Activated CD4-positive, alpha-beta T cell treated with anti-CD3 and anti-CD28 coated beads for 36 hours (primary cell): Measurements from ENCODE around the gene LIMS2. TPM values are rescaled to one million over a fixed set of nuclear protein-coding genes. Genes with fewer than 3 reads are reported as not detected.

ENCODE experiments used
- ATAC-seq: fragments of 200-7000 bp; cut with Tn5 transposase; one replicate; pipeline ENCODE4 v1.10.0; 2021; ENCODE audit warnings: mild to moderate bottlenecking, moderate library complexity
- CTCF ChIA-PET: fragments of 350-600 bp; sonication (Branson Sonifier 250); formaldehyde crosslinking; loops from one replicate; lab custom pipeline; 2021; ENCODE audit warnings: antibody characterized with exemption; lab: Charles Lee
- POLR2A ChIA-PET: fragments of 350-600 bp; sonication (Branson Sonifier 250); formaldehyde crosslinking; loops from one replicate; lab custom pipeline; 2021; ENCODE audit warnings: antibody characterized with exemption, inconsistent platforms; lab: Charles Lee
- DNase-seq: peaks from one replicate; pipeline ENCODE4 v3.0.0-alpha.2; 2020
- H3K27ac Mint-ChIP-seq: one replicate; pipeline ENCODE4 v1.8.0; 2021; ENCODE audit warnings: mixed read lengths
- H3K27me3 Mint-ChIP-seq: one replicate; pipeline ENCODE4 v1.8.0; 2021; ENCODE audit warnings: mixed read lengths
- H3K36me3 Mint-ChIP-seq: one replicate; pipeline ENCODE4 v1.8.0; 2021; ENCODE audit warnings: low read depth, mixed read lengths
- H3K4me1 Mint-ChIP-seq: one replicate; pipeline ENCODE4 v1.8.0; 2021; ENCODE audit warnings: mixed read lengths
- H3K4me3 Mint-ChIP-seq: one replicate; pipeline ENCODE4 v1.8.0; 2021; ENCODE audit warnings: mild to moderate bottlenecking, moderate library complexity, mixed read lengths
- H3K9me3 Mint-ChIP-seq: one replicate; pipeline ENCODE4 v1.8.0; 2021; ENCODE audit warnings: low read depth, mixed read lengths
- intact Hi-C, 2 experiments: fragments of 100-400 bp; cut with DNase I in 1 of 2; cut with micrococcal nuclease in 1 of 2; formaldehyde crosslinking; loops; one replicate each; pipeline versions ENCODE4 v1.14.2 to v1.15.1; 2022 to 2024; cut with DNase I, micrococcal nuclease
- total RNA-seq, 2 experiments: library from RNA; stranded (reverse); gene quantifications; one replicate each; pipeline ENCODE4 v1.2.3, GENCODE V29; 2021

Gene LIMS2
- total RNA-seq, 2 experiments from 2014 or later = 16.4 to 19.3 TPM

DNA sequence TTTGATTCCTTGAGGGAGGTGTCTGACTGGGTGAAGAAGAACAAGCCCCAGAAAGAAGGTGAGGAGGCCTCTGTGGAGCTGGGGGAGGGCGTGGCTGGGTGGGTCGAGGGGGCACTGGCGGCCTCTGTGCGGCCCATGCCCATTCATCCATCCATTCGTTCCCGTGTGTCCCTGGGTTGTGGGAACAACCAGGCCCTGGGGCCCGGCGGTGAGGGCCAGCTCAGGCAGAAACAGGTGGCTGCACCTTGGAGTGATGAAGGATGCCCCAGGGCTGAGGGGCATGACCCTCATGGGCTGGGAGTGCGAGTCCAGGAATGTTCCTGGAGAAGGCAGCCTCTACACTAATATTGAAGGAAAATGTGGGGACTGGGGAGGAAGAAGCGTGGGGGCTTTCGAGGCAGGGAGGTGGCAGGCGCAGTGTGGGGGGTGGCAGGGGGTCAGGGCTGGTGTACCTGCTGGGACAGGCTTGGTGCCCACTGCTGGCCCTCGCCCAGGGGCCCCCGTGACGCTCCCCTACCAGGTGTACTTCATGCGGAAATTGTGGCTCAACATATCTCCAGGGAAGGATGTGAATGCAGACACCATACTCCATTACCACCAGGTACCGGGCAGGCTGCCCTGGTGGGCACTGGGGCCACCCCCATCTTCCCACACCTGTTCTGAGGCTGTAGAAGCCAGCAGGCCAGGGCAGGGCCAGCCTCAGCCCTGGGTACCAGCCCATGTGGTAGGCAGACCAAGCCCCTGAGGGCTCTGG, 40.5 kb downstream of the LIMS2 start:
- H3K27ac Mint-ChIP-seq = no peak overlapping the region
- no peak overlapping the region for H3K4me3 Mint-ChIP-seq
- DNase-seq (no peak), ATAC-seq (no peak)
- H3K4me1 Mint-ChIP-seq = peaks cover 50% of the 10 kb centered on the region
- no peaks in the 10 kb centered on the region for H3K27me3 Mint-ChIP-seq
- H3K36me3 Mint-ChIP-seq = peaks cover 2% of the 10 kb centered on the region
- POLR2A ChIA-PET = no interaction called here
- intact Hi-C loops = no loop called here
- CTCF ChIA-PET = no interaction called here
- no peaks in the 10 kb centered on the region for H3K9me3 Mint-ChIP-seq

DNA sequence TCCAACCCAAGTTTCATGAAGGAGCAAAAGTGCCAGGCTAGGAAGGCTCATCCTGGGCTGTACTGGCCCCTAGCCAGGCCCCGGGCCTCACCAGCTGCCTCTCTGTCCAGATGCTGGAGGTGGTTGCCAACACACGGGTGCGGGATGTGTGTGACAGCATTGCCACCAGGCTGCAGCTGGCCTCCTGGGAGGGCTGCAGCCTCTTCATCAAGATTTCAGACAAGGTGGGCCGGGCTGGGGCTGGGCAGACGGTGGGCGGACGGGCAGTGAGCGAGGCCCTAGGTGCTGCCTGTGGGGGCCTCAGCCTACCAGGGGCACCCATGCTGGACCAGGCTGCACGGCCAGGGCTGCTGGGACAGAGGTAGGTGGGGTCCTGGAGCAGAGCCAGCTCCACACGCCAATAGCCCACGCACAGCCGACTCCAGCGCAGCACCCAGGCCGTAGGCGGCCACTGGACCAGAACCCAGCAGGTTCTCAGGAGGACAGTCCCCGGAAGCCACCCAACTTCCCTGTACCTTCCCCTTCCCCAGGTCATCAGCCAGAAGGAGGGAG, 41.2 kb downstream of the LIMS2 start:
- intact Hi-C loops = no loop called here
- DNase-seq = no peak
- ChIA-PET POLR2A (no interaction called here), CTCF (no interaction called here)
- Mint-ChIP-seq H3K4me3 (no peak overlapping the region), H3K9me3 (no peaks in the 10 kb centered on the region), H3K4me1 (peaks cover 43% of the 10 kb centered on the region), H3K27me3 (no peaks in the 10 kb centered on the region), H3K27ac (peak overlapping the region; percentile 42), H3K36me3 (peaks cover 2% of the 10 kb centered on the region)
- ATAC-seq = no peak

DNA sequence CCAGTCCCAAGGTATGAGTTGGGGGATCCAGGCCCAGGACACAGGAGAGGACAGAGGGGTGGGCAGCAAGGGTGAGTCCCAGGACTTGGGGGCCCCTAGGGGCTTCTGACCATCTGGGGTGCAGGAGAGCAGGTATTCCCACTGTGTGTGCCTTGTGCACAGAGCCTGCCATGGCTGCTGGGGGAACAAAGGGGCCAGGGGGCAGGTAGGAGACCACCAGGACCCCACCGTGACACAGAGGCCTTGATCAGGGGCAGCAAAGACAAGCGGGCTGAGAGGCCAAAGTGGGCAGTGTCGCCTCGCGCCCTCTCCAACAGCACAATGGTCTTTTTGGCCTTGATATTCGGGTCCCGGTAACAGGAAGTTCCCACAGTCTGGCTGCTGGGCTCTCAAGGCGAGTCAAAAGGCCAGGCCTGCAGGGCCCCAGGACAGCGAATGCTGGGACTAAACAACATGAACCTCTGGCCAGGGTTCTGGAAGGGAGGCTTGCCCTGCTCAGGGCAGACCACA, 41.7 kb downstream of the LIMS2 start:
- ChIA-PET CTCF (no interaction called here), POLR2A (no interaction called here)
- Mint-ChIP-seq H3K4me1 (peaks cover 38% of the 10 kb centered on the region), H3K9me3 (no peaks in the 10 kb centered on the region), H3K4me3 (no peak overlapping the region), H3K27me3 (no peaks in the 10 kb centered on the region), H3K27ac (peak overlapping the region; percentile 63), H3K36me3 (no peaks in the 10 kb centered on the region)
- ATAC-seq (no peak), DNase-seq (no peak)
- intact Hi-C loops = no loop called here

DNA sequence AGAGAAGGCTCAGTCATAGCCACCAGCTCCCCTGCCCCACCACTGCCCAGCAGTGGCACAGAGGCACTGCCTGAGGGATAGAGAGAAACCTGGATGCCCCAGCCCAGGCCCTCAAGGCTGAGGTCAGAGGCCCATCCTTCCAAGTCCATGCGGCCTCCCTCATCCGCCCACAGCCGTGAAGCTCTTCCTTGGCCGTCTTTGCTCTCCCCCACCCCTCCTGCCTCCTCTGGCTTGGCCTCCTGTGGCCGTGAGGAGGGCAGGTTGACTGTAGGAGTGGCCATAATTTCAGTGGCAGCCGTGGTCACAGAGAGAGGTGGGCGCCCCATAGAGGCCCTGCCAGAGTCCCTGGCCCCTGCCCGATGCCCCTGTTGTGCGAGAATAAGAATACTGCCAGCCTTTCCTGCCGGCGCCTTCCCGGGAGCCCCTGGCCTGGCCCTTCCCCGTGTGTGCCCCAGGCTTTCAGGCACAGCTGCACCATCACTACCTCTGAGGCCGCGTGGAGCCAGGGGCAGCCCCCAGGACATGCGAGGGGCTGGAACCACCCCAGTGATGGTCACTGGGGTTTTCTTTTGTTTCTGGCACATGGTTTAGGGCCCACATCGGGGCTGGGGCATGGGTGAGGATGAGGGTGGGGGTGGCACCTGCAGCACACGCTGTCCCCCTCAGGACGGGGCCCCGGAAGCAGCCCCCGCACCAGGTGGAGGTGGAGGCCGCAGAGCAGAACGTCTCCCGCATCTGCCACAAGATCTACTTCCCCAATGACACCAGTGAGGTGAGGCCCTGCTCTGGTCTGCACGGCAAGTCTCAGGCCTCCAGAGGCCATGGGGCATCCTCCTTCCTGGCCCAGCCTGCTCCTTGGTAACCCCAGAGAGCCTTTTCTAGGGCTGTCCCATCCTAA, 42.5 kb downstream of the LIMS2 start:
- DNase-seq (no peak), ATAC-seq (peak; percentile 47)
- CTCF ChIA-PET = interaction anchor here (1.0 kb wide), 1 partner anchor 19 kb away, joined by 4 read pairs; no protein-coding TSS in a partner anchor
- H3K9me3 Mint-ChIP-seq = no peaks in the 10 kb centered on the region
- H3K27ac Mint-ChIP-seq = peak overlapping the region; percentile 63
- H3K4me1 Mint-ChIP-seq = peaks cover 31% of the 10 kb centered on the region
- no peaks in the 10 kb centered on the region for H3K27me3 Mint-ChIP-seq
- POLR2A ChIA-PET = interaction anchor here (1.1 kb wide), 1 partner anchor 106 kb away, joined by 4 read pairs; no protein-coding TSS in a partner anchor
- no peak overlapping the region for H3K4me3 Mint-ChIP-seq
- intact Hi-C loops = no loop called here
- no peaks in the 10 kb centered on the region for H3K36me3 Mint-ChIP-seq

DNA sequence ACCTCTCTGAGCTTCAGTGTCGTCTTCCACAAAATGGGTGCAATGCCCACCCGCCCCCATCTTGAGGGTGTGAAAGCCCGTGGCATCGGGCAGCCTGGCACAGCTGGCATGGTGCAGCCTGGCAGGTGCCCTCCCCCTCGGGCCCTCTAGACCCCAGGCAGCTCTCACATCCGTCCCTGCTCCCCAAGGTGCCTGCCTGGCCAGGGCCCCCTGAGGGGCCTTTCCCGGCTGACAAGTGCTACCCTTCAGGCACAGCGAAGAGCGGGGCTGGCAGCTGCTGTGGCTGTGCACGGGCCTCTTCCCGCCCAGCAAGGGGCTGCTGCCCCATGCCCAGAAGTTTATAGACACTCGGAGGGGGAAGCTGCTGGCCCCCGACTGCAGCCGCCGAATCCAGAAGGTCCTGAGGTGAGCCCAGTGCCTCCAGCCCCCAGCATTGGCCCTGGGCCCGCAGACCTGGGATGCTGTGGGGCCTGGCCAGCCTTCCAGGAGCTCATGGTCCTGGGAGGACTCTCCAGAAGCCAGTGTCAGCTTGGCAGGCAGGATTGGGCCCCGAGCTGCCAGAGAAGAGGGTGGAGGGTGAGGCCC, 43.2 kb downstream of the LIMS2 start:
- Mint-ChIP-seq H3K36me3 (no peaks in the 10 kb centered on the region), H3K27ac (no peak overlapping the region), H3K4me3 (no peak overlapping the region), H3K27me3 (no peaks in the 10 kb centered on the region), H3K4me1 (peaks cover 25% of the 10 kb centered on the region), H3K9me3 (no peaks in the 10 kb centered on the region)
- ATAC-seq (no peak), DNase-seq (no peak)
- ChIA-PET POLR2A (interaction anchor here (1.1 kb wide), 1 partner anchor 105 kb away, joined by 4 read pairs; no protein-coding TSS in a partner anchor), CTCF (interaction anchor here (1.0 kb wide), 1 partner anchor 18 kb away, joined by 4 read pairs; no protein-coding TSS in a partner anchor)
- intact Hi-C loops = no loop called here

DNA sequence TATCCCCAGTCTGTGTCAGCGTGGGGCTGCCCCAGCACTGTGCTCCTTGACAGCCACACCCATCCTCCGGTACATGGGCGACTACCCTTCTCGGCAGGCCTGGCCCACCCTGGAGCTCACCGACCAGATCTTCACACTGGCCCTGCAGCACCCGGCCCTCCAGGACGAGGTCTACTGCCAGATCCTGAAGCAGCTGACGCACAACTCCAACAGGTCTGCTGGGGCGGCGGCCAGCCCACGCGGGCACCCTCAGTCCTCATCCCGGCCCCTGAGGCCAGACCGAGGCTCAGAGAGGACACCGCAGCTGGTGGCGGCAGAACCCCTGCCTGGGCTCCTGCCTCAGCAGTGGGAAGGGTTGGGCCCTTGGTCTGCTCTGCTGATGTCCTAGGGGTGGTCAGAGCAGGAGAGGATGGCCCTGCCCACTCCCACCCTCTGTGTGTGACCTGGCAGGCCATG, 43.8 kb downstream of the LIMS2 start:
- ATAC-seq (no peak), DNase-seq (no peak)
- H3K27ac Mint-ChIP-seq = no peak overlapping the region
- H3K4me3 Mint-ChIP-seq = no peak overlapping the region
- intact Hi-C loops = no loop called here
- H3K4me1 Mint-ChIP-seq = peaks cover 21% of the 10 kb centered on the region
- H3K36me3 Mint-ChIP-seq = no peaks in the 10 kb centered on the region
- no peaks in the 10 kb centered on the region for H3K27me3 Mint-ChIP-seq
- CTCF ChIA-PET = no interaction called here
- H3K9me3 Mint-ChIP-seq = no peaks in the 10 kb centered on the region
- POLR2A ChIA-PET = interaction anchor here (1.1 kb wide), 1 partner anchor 105 kb away, joined by 4 read pairs; no protein-coding TSS in a partner anchor

DNA sequence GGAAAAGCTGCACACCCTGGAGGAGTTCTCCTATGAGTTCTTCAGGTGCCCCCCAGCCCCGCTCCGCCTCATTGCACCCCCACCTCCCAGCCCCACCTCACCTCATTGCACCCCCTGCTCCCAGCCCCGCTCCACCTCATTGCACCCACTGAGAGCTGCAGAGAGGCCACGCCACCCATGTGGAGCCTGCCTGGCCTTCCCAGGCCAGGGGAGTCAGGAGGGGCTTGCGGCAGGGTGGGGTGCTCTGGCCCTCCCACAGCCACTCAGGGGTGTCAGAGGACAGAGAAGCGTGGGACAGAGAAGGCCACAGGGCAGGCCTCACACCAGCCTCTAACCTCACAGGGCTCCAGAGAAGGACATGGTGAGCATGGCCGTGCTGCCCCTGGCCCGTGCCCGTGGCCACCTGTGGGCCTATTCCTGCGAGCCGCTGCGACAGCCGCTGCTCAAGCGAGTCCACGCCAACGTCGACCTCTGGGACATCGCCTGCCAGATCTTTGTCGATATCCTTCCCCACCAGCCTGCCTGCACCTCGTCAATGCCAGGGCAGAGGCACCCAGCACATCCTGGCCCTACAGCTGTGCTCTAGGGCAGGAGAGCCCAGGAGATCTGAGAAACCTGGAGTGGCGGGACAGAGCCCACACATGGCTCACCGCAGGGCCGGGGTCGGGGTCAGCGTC, 44.3 kb downstream of the LIMS2 start:
- H3K27me3 Mint-ChIP-seq = no peaks in the 10 kb centered on the region
- peaks cover 16% of the 10 kb centered on the region for H3K4me1 Mint-ChIP-seq
- no peaks in the 10 kb centered on the region for H3K9me3 Mint-ChIP-seq
- intact Hi-C loops = no loop called here
- no peak overlapping the region for H3K4me3 Mint-ChIP-seq
- no peaks in the 10 kb centered on the region for H3K36me3 Mint-ChIP-seq
- ATAC-seq (no peak), DNase-seq (no peak)
- POLR2A ChIA-PET = interaction anchor here (1.1 kb wide), 1 partner anchor 104 kb away, joined by 4 read pairs; no protein-coding TSS in a partner anchor
- no peak overlapping the region for H3K27ac Mint-ChIP-seq
- CTCF ChIA-PET = interaction anchor here (0.7 kb wide), 1 partner anchor 9 kb away, joined by 3 read pairs; no protein-coding TSS in a partner anchor

DNA sequence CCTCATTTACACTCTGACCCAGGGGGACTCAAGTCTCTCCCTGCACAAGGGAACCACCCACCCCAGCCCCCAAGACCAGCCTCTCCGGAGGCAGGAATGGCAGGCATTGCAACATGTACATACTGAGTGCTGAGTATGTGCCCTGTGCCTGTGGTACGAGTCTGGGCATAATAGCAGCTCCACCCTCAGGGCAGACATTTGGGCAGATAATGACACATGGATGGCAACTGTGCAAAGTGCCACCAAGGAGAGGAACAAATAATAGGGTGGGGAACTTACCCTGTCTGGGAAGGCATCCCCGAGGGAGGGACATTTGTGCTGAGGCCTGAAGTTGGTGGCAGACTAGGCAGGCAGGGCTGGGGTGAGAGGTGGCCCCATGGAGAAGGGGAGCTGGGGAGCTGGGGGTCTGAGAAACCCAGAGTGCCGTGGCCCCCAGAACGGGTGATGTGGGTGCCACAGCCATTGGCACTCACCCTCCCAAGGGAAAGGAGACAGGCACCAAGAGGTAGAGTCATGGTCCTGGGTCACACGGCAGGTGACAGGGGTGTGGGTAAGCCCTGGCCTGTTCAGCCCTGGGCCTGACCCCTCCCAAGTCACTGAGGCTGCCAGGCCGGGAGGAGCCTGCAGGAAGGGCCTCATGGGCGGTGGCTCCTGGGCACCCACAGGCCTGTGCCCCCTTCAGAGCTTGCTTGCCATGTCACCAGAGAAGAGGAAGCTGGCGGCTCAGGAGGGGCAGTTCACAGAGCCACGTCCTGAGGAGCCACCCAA, 45.0 kb downstream of the LIMS2 start:
- no peaks in the 10 kb centered on the region for H3K9me3 Mint-ChIP-seq
- intact Hi-C loops = no loop called here
- H3K4me3 Mint-ChIP-seq = no peak overlapping the region
- ChIA-PET CTCF (interaction anchor here (0.5 to 0.7 kb wide), 2 partner anchors 9 to 153 kb away, joined by 3 read pairs; no protein-coding TSS in a partner anchor), POLR2A (no interaction called here)
- H3K4me1 Mint-ChIP-seq = peaks cover 11% of the 10 kb centered on the region
- DNase-seq (no peak), ATAC-seq (no peak)
- no peaks in the 10 kb centered on the region for H3K27me3 Mint-ChIP-seq
- no peaks in the 10 kb centered on the region for H3K36me3 Mint-ChIP-seq
- H3K27ac Mint-ChIP-seq = peak overlapping the region; percentile 13

DNA sequence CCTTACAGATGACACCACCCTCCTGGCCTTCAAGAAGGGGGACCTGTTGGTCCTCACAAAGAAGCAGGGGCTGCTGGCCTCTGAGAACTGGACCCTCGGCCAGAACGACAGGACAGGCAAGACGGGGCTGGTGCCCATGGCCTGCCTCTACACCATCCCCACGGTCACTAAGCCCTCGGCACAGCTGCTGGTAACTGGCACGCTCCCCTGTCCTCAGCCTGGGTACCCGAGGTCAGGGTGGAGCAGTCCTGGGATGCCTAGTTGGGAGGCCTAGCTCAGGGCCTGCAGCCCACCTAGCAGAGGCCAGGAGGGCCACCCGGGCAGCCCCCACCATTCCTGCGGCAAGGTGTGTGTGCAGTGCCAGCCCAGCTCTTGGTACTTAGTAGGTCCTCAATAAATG, 45.7 kb downstream of the LIMS2 start:
- Mint-ChIP-seq H3K27me3 (no peaks in the 10 kb centered on the region), H3K9me3 (no peaks in the 10 kb centered on the region), H3K36me3 (no peaks in the 10 kb centered on the region), H3K27ac (no peak overlapping the region), H3K4me3 (no peak overlapping the region), H3K4me1 (peaks cover 11% of the 10 kb centered on the region)
- intact Hi-C loops = no loop called here
- no peak for ATAC-seq
- no peak for DNase-seq
- ChIA-PET POLR2A (no interaction called here), CTCF (interaction anchor here (0.5 to 0.7 kb wide), 2 partner anchors 20 to 153 kb away, joined by 3 to 4 read pairs; no protein-coding TSS in a partner anchor)
